ENCODE data around the gene PKN3.
A peak's percentile ranks its signal among the peaks of the same experiment; 100 is the strongest.
"Not testable (repeated sequence)": the region's sequence is repeated elsewhere in the genome, so short reads cannot be mapped to it uniquely, and the experiment has no call there.

PKN3 gene

DNA sequence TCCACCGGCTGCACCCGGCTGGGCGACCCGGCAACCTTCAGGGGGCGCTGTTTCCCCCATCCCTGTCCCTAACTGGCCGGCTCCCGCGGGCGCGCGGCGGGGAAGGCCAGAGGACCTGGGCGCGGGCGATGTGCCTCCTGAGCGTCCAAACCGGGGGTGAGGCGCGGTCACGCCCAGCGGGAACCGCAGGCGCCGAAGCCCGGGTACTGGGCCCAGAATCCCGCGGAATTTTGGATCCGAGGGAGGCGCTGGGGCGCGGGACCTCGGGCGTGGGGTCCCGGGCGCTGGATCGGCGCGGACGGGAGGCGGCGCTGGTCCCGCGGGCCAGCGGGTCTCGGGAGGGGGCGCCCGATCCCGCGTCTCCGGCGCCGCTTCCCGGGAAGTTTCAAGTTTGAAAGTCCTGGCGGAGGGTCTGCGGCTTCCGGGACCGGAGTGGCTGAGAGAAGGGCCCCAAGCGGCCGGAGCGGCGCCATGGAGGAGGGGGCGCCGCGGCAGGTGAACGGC is at the start of gene PKN3:
Gene PKN3 (plus strand): TSS at position 59 of the 504 bp plus-strand sequence. CDS start 413 bp downstream, at position 472.
- DNase-seq (ENCODE audit: extremely low read depth in 1 of 2, low read depth in 1 of 2) = peak in 1 of 2 donors; percentile 85

DNA sequence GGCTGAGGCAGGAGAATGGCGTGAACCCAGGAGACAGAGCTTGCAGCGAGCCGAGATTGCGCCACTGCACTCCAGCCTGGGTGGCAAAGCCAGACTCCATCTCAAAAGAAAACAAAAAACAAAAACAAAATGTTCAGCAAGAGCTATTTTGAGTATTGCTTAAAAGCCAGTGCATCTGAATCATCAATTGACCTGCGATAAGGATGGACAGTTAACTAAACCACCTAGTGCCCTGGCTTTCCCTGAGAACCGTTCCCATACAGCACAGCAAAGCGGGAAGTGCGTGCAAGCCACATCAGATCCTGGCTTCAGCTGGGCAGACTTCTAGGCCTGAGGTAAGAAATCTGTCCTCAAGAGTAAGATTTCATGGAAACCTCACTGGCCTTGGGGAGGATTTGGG is 48.4 kb upstream of the PKN3 start:
- DNase-seq (ENCODE audit: extremely low read depth in 1 of 2, low read depth in 1 of 2) = no peak

GRCh38 chr9:128654481-128654880 is 47.8 kb upstream of the PKN3 start:
- no peak for DNase-seq (ENCODE audit: extremely low read depth in 1 of 2, low read depth in 1 of 2)

DNA sequence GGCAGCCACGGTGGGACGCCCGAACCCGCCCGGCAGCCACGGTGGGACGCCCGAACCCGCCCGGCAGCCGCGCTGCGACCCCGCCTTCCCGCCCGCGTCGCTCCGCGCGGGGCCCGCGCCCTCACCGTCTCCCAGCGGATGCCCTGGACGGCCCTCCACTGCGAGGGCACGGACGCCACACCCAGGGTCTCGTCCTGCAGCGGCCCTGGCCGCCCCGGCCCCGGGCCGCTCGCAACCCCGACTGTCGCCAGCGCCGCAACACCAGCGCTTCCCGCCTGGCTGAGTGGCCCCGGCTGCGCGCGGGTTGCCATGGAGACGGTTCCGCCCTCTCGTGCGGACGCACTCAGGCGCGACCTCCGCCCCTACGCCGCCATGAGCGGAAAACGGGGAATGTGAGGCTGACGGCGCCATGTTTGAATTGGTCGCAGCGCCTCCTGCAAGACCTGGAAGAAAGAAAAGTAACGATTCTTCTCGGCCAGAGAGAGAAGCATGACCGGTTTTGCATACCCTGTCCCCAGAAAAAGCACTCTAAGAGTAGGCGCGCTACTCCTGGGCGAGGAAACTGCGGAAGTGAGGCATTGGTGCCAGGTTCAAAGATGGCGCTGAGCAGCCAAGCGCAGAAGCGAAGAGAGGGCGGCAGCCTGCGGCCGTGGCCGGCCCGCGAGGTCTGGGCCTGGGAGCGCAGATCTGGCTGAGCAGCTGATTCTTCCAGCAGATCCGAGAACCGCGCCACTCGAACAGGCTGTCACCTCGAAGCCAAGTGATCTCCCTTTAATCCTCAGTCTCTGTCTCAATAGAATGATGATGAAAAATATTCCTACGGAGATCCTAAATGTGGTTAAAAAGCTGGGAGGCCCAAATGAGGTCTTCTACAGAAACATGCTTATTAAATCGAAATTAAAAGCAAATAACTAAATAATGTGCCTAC is 45.6 kb upstream of the PKN3 start, which contains the start of gene DYNC2I2:
Gene DYNC2I2 (minus strand): TSS at position 432 of the 928 bp plus-strand sequence. CDS start 121 bp downstream, at position 311.
- DNase-seq (ENCODE audit: extremely low read depth in 1 of 2, low read depth in 1 of 2) = peak; percentile 92 to 96

DNA sequence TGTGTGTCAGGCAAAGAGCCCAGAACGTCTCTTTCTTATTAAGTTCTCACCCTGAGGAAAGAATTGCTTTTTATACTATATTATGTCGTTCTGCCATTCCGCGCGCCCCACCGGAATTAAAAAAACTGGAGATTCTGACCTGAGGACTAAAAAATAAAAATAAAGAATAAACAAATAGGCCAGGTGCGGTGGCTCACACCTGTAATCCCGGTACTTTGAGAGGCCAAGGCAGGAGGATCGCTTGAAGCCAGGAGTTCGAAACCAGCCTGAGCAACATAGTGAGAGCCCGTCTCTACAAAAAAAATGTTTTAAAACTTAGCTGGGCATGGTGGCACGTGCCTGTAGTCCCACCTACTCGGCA is 45.0 kb upstream of the PKN3 start:
- DNase-seq (ENCODE audit: extremely low read depth in 1 of 2, low read depth in 1 of 2) = no peak

- no peak for DNase-seq (ENCODE audit: extremely low read depth in 1 of 2, low read depth in 1 of 2)
These were observed 44.5 kb upstream of the PKN3 start for GRCh38 chr9:128657796-128658195.

DNA sequence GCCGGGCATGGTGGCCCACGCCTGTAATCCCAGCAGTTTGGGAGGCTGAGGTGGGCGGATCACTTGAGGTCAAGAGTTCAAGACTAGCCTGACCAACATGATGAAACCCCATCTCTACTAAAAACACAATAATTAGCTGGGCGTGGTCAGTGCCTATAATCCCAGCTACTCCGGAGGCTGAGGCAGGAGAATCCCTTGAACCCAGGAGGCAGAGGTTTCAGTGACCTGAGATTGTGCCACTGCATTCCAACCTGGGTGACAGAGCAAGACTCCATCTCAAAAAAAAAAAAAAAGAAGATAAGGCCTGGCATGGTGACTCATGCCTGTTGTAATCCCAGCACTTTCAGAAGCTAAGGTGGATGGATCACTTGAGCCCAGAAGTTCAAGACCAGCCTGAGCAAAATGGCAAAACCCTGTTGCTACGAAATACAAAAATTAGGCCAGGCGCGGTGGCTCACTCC is 35.8 kb upstream of the PKN3 start:
- not testable (repeated sequence) for DNase-seq (ENCODE audit: extremely low read depth in 1 of 2, low read depth in 1 of 2)

- no peak for DNase-seq (ENCODE audit: extremely low read depth in 1 of 2, low read depth in 1 of 2)
These were observed 32.5 kb upstream of the PKN3 start for GRCh38 chr9:128669786-128670185.

GRCh38 chr9:128675382-128675781 is 26.9 kb upstream of the PKN3 start:
- DNase-seq (ENCODE audit: extremely low read depth in 1 of 2, low read depth in 1 of 2) = no peak

GRCh38 chr9:128677794-128678193 is 24.5 kb upstream of the PKN3 start:
- no peak for DNase-seq (ENCODE audit: extremely low read depth in 1 of 2, low read depth in 1 of 2)

GRCh38 chr9:128683340-128684064 is 18.8 kb upstream of the PKN3 start:
- no peak for DNase-seq (ENCODE audit: extremely low read depth in 1 of 2, low read depth in 1 of 2)

GRCh38 chr9:128684065-128684324 is 18.3 kb upstream of the PKN3 start:
- no peak for DNase-seq (ENCODE audit: extremely low read depth in 1 of 2, low read depth in 1 of 2)

- DNase-seq (ENCODE audit: extremely low read depth in 1 of 2, low read depth in 1 of 2) = peak; percentile 31 to 55
These were observed 17.7 kb upstream of the PKN3 start for GRCh38 chr9:128684325-128685199.

- DNase-seq (ENCODE audit: extremely low read depth in 1 of 2, low read depth in 1 of 2) = no peak
These were observed 16.4 kb upstream of the PKN3 start for GRCh38 chr9:128685636-128686489.

- DNase-seq (ENCODE audit: extremely low read depth in 1 of 2, low read depth in 1 of 2) = no peak
These were observed 14.8 kb upstream of the PKN3 start for GRCh38 chr9:128687453-128687852.

DNA sequence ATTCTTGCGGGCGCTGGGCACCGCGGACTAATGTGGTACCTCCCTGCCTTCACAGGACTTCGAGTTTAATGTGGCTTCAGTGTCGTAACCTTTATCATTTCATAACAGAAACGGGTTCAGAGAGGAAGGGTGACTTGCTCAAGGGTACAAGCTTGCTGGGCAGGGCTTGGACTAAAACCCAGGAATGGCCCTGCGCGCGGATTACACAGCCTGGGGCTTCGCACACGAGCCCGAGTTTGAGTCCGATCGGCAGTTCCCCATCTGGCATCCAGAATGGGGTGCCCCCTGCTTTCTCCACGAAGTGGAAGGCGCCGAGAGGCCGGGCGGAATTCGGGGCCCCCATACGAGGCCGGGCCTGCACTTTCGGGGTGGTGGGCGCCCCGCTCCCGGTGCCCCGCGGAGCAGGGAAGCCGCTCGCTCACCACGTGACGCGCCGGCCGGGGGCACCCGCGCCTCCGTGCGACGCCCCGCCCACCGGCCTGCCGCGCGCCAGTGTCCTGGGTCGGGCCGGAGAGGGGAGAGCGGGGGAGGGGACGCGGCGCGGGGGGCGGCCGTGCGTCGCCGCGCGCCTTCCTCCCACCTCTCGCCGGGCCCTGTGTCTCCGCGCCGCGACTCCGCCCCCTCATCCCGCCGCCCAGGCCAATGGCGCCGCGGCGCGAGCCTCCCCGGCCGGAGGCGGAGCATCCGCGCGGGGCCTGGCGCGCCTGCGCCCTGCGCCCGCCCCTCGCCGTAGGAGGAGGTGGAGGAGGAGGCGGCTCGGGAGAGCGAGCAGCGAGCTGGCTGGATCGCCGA is 13.6 kb upstream of the PKN3 start, which contains the start of gene SET:
Gene SET (plus strand): TSS at position 722 of the 792 bp plus-strand sequence. CDS start 361 bp downstream, outside the sequence.
- peak; percentile 62 to 85 for DNase-seq (ENCODE audit: extremely low read depth in 1 of 2, low read depth in 1 of 2)

DNA sequence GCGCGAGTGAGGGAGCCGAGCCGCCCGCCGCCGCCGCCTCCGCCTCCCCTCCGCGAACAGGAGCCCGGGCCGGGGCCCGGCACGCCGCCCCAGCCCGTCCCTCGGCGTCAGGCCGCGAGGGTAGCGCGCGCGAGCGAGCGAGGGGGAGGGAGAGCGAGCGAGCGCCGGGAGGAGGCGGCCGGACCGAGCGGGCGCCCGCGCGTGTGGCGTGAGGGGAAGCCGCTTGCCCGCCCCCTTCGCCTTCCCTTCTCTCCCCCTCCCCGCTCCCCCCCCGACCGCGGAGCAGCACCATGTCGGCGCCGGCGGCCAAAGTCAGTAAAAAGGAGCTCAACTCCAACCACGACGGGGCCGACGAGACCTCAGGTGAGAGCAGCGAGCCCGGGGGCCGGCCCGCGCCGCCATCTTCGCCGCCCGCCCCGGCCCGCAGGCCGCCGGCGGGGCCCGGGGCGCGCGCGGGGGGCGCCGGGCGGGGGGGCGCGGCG is 13.0 kb upstream of the PKN3 start:
- DNase-seq (ENCODE audit: extremely low read depth in 1 of 2, low read depth in 1 of 2) = peak; percentile 20 to 48

DNA sequence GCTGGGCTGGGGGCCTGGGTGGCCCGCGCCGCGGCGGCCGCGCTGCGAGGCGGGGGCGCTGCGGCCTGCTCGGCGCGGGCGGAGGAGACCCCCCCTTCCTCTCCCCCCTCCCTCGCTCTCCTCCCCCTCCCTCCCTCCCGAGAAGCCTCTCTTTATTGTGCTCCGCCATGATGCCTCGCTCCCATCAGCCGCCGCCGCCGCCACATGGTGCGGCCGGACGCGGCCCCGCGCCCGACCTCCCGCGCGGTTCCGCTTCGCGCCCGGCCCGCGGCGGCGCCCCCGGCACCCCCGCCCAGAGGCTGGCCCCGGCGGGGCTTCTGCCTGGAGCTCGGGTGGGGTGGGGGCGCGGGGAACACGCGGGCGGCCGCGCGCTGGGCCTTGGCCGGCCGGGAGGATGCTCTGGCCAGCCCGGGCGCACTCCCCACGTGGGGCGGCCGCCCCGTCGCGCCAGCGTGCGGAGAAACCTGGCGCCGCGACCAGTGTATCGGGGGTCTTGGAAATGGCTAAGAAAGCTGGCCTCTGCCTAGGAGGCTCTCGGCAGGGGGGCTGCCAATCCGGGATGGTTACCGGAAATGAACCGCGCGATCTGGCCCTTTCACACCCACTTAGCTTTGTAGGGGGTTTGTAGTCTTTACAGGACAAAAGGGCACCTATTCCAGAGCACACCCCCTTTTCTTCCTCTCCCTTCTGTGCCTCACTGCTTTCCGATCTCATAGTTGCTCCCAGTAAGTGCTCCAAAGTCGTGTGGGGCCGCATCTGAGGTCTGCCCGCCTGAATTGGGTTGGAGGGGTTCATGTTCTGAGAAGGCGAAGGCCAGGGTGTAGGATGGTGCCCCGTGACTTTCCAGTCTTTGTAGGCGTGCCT is 12.3 kb upstream of the PKN3 start:
- peak; percentile 21 to 40 for DNase-seq (ENCODE audit: extremely low read depth in 1 of 2, low read depth in 1 of 2)
